ENCODE measurements around the gene LRMDA.

- TF ChIP-seq CHD2 (IDR thresholded peaks at IDR 0.05; ENCODE audit: low read length) (no peak), CTCF (IDR thresholded peaks at IDR 0.05; ENCODE audit: control extremely low read depth in 1 of 3, insufficient read depth in 1 of 3, low read depth in 1 of 3, low read length in 3 of 3) (no peak), POLR2A (IDR thresholded peaks at IDR 0.05; ENCODE audit: control extremely low read depth in 1 of 2, low read depth in 2 of 2, low read length in 2 of 2) (no peak), EZH2 (IDR thresholded peaks at IDR 0.05; ENCODE audit: low read depth, low read length, severe bottlenecking) (no peak), POLR2AphosphoS5 (IDR thresholded peaks at IDR 0.05; ENCODE audit: low read depth, low read length) (no peak), CREB1 (IDR thresholded peaks at IDR 0.05) (no peak), PHF8 (conservative IDR thresholded peaks at IDR 0.05; ENCODE audit: low read depth, low read length) (no peak), E2F6 (IDR thresholded peaks at IDR 0.05) (no peak), TAF1 (IDR thresholded peaks at IDR 0.05; ENCODE audit: low read depth, low read length) (no peak)
Measured at GRCh38 chr10:75400163-75400770, 31.2 kb upstream of the LRMDA start.
